SK-N-SH treated with all-trans-retinoic acid at 6 μM for 48 hours (cell line): ENCODE data around the gene P2RY6.

Source experiments
- ATAC-seq: fragments of 200-7000 bp; cut with Tn5 transposase; 3 replicates; pipeline ENCODE4 v1.9.1; 2020; ENCODE audit warnings: mild to moderate bottlenecking, moderate library complexity
- ARNTL ChIP-seq: fragments of 450-650 bp; formaldehyde crosslinking; IDR thresholded peaks from 2 replicates; pipeline ENCODE4 v1.5.0; 2020; ENCODE audit warnings: low read depth, mild to moderate bottlenecking, moderate library complexity, borderline replicate concordance
- CSDC2 ChIP-seq: fragments of 250-450 bp; sonication (Bioruptor Pico); IDR thresholded peaks from 2 replicates; pipeline ENCODE4 v1.5.0; 2020; ENCODE audit warnings: mild to moderate bottlenecking, moderate library complexity
- GLIS3 ChIP-seq: fragments of 250-450 bp; sonication (Bioruptor Pico); IDR thresholded peaks from 2 replicates; pipeline ENCODE4 v1.5.0; 2020; ENCODE audit warnings: mild to moderate bottlenecking, moderate library complexity
- ISL1 ChIP-seq: fragments of 250-450 bp; sonication (Bioruptor Pico); IDR thresholded peaks from 2 replicates; pipeline ENCODE4 v2.1.2; 2022; ENCODE audit warnings: mild to moderate bottlenecking, moderate library complexity
- OSR1 ChIP-seq: fragments of 250-450 bp; sonication (Bioruptor Pico); IDR thresholded peaks from 2 replicates; pipeline ENCODE4 v1.8.0; 2022; ENCODE audit warnings: moderate library complexity, mild to moderate bottlenecking, inconsistent platforms
- RARB ChIP-seq: fragments of 250-450 bp; sonication (Bioruptor Pico); IDR thresholded peaks from 2 replicates; pipeline ENCODE4 v1.8.0; 2021; ENCODE audit warnings: mild to moderate bottlenecking, moderate library complexity
- SNAI2 ChIP-seq: fragments of 250-450 bp; sonication (Bioruptor Pico); IDR thresholded peaks from 2 replicates; pipeline ENCODE4 v1.5.0; 2020; ENCODE audit warnings: mild to moderate bottlenecking, moderate library complexity
- TCF4 ChIP-seq: fragments of 250-450 bp; sonication (Bioruptor Pico); IDR thresholded peaks from 2 replicates; pipeline ENCODE4 v1.8.0; 2021; ENCODE audit warnings: mild to moderate bottlenecking, moderate library complexity, borderline replicate concordance
- ZC3H10 ChIP-seq: fragments of 250-450 bp; sonication (Bioruptor Pico); IDR thresholded peaks from 2 replicates; pipeline ENCODE4 v1.5.1; 2021; ENCODE audit warnings: mild to moderate bottlenecking, moderate library complexity
- ZFP3 ChIP-seq: fragments of 250-450 bp; sonication (Bioruptor Pico); IDR thresholded peaks from 2 replicates; pipeline ENCODE4 v1.5.0; 2020; ENCODE audit warnings: mild to moderate bottlenecking, moderate library complexity
- ZNF565 ChIP-seq: fragments of 450-650 bp; formaldehyde crosslinking; conservative IDR thresholded peaks from 2 replicates; pipeline ENCODE4 v1.5.0; 2020; ENCODE audit warnings: low read depth, mild to moderate bottlenecking, moderate library complexity
- ZNF70 ChIP-seq: fragments of 450-650 bp; formaldehyde crosslinking; IDR thresholded peaks from 2 replicates; pipeline ENCODE4 v1.5.0; 2020; ENCODE audit warnings: mild to moderate bottlenecking, moderate library complexity
- TF ChIP-seq, protein P1 (sequence below): fragments of 250-450 bp; sonication (Bioruptor Pico); IDR thresholded peaks from 2 replicates; pipeline ENCODE4 v1.5.1; 2020; ENCODE audit warnings: low read depth, mild to moderate bottlenecking, moderate library complexity
- TF ChIP-seq, protein P2 (sequence below): fragments of 250-450 bp; sonication (Bioruptor Pico); IDR thresholded peaks from 2 replicates; pipeline ENCODE4 v1.5.0; 2020; ENCODE audit warnings: mild to moderate bottlenecking, moderate library complexity
- TF ChIP-seq, protein P3 (sequence below): fragments of 250-450 bp; sonication (Bioruptor Pico); IDR thresholded peaks from 2 replicates; pipeline ENCODE4 v1.5.1; 2021; ENCODE audit warnings: mild to moderate bottlenecking, moderate library complexity
- TF ChIP-seq, protein P4 (sequence below): fragments of 250-450 bp; sonication (Bioruptor Pico); IDR thresholded peaks from 2 replicates; pipeline ENCODE4 v1.8.0; 2020; ENCODE audit warnings: mild to moderate bottlenecking, moderate library complexity, borderline replicate concordance

P2RY6 gene

DNA sequence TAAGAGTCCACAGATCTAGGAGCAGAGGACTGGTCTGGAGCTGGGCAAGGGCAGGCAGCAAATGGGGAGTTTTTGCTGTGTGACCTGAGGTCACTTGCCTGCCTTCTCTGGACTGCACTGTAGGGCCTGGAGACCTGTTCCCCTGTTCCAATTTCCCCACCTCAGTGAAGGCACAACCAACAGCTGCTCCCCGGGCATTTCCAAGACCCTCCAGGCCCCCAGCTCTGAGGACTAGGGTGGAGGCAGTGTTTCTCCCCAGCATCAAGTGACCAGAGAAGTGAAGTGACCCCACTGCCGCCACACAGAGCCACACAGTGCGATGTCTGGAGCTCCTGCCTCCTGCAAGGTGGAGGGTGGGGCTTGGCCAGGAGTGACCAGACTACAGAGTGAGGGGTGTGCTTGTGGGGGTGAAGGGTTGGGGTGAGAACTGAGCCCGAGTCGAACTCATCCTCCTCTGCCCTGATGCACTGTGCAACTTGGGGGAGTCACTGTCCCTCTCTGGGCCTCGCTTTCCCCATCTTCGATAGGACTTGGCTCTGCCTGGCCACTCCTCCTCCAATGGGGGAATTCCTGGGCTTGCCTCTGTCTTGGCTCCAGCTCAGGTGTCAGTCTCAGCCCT, 32.5 kb upstream of the P2RY6 start:
- ATAC-seq: no peak
- TF ChIP-seq ISL1 (CRISPR knock-in tag) (no peak), RARB (no peak), GLIS3 (CRISPR knock-in tag) (no peak), CSDC2 (no peak), ZNF565 (no peak)
- TF ChIP-seq, protein P1, sequence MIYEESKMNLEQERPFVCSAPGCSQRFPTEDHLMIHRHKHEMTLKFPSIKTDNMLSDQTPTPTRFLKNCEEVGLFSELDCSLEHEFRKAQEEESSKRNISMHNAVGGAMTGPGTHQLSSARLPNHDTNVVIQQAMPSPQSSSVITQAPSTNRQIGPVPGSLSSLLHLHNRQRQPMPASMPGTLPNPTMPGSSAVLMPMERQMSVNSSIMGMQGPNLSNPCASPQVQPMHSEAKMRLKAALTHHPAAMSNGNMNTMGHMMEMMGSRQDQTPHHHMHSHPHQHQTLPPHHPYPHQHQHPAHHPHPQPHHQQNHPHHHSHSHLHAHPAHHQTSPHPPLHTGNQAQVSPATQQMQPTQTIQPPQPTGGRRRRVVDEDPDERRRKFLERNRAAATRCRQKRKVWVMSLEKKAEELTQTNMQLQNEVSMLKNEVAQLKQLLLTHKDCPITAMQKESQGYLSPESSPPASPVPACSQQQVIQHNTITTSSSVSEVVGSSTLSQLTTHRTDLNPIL (CRISPR knock-in tag): no peak
- TF ChIP-seq, protein P2, sequence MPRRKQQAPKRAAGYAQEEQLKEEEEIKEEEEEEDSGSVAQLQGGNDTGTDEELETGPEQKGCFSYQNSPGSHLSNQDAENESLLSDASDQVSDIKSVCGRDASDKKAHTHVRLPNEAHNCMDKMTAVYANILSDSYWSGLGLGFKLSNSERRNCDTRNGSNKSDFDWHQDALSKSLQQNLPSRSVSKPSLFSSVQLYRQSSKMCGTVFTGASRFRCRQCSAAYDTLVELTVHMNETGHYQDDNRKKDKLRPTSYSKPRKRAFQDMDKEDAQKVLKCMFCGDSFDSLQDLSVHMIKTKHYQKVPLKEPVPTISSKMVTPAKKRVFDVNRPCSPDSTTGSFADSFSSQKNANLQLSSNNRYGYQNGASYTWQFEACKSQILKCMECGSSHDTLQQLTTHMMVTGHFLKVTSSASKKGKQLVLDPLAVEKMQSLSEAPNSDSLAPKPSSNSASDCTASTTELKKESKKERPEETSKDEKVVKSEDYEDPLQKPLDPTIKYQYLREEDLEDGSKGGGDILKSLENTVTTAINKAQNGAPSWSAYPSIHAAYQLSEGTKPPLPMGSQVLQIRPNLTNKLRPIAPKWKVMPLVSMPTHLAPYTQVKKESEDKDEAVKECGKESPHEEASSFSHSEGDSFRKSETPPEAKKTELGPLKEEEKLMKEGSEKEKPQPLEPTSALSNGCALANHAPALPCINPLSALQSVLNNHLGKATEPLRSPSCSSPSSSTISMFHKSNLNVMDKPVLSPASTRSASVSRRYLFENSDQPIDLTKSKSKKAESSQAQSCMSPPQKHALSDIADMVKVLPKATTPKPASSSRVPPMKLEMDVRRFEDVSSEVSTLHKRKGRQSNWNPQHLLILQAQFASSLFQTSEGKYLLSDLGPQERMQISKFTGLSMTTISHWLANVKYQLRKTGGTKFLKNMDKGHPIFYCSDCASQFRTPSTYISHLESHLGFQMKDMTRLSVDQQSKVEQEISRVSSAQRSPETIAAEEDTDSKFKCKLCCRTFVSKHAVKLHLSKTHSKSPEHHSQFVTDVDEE (CRISPR knock-in tag): no peak
- TF ChIP-seq, protein P3, sequence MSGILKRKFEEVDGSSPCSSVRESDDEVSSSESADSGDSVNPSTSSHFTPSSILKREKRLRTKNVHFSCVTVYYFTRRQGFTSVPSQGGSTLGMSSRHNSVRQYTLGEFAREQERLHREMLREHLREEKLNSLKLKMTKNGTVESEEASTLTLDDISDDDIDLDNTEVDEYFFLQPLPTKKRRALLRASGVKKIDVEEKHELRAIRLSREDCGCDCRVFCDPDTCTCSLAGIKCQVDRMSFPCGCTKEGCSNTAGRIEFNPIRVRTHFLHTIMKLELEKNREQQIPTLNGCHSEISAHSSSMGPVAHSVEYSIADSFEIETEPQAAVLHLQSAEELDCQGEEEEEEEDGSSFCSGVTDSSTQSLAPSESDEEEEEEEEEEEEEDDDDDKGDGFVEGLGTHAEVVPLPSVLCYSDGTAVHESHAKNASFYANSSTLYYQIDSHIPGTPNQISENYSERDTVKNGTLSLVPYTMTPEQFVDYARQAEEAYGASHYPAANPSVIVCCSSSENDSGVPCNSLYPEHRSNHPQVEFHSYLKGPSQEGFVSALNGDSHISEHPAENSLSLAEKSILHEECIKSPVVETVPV (CRISPR knock-in tag): no peak

DNA sequence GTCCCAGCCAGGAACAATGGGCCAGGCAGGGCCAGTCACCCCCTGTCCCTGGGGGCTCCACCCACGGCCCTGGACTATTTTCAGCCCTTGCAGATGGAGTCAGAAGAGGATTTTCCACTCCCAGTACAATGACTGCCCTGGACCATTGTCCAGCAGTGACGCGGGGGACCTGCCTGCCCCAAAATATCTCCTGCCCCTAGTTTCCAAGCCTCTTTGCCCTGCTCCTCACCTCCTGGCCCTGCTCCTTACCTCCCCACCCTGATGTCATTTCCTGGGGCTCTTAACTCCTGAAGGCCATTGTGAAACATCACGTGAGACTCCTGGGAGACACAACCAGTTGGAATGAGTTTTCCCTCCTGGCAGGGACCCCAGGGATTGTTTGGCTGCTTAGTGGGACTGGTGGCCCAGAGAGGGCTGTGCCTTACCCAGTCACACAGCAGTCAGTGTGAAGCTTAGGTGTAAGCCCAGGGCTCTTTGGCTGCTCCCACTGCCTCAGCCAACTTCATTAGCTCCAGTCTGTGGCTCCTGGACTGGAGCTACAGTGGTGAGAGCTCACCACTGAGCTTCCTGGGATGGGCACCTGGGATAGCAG, 31.9 kb upstream of the P2RY6 start:
- TF ChIP-seq OSR1 (no peak), RARB (no peak), ARNTL (no peak)
- TF ChIP-seq, protein P2 (CRISPR knock-in tag): no peak
- no peak for ATAC-seq

DNA sequence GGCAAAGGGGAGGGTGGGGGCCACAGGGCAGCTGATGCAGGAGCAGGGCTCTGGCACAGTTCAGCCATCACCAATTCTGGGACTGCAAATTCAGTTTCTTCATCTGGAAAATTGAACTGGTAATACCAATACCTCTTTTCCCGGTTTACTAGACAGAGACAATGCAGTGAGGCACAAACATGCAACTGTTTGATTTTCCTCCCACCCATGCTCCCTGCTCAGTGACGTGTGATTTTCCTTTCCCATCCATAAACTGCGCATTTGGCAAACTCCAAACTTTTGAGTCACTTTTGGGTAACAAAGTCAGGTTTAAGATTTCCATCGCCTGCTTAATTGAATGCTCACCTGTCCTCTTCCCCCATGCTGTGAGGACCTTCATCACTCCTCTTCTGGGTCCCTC, 30.8 kb upstream of the P2RY6 start:
- ATAC-seq: no peak
- no peak for TF ChIP-seq TCF4 (CRISPR knock-in tag)
- no peak for TF ChIP-seq SNAI2 (CRISPR knock-in tag)
- TF ChIP-seq GLIS3 (CRISPR knock-in tag): no peak
- TF ChIP-seq, protein P4, sequence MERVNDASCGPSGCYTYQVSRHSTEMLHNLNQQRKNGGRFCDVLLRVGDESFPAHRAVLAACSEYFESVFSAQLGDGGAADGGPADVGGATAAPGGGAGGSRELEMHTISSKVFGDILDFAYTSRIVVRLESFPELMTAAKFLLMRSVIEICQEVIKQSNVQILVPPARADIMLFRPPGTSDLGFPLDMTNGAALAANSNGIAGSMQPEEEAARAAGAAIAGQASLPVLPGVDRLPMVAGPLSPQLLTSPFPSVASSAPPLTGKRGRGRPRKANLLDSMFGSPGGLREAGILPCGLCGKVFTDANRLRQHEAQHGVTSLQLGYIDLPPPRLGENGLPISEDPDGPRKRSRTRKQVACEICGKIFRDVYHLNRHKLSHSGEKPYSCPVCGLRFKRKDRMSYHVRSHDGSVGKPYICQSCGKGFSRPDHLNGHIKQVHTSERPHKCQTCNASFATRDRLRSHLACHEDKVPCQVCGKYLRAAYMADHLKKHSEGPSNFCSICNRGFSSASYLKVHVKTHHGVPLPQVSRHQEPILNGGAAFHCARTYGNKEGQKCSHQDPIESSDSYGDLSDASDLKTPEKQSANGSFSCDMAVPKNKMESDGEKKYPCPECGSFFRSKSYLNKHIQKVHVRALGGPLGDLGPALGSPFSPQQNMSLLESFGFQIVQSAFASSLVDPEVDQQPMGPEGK: no peak
- TF ChIP-seq, protein P2 (CRISPR knock-in tag): no peak
- no peak for TF ChIP-seq OSR1
- no peak for TF ChIP-seq ZNF565
- TF ChIP-seq ZNF70 (CRISPR knock-in tag): no peak
- no peak for TF ChIP-seq ZFP3 (CRISPR knock-in tag)
- no peak for TF ChIP-seq ZC3H10 (CRISPR knock-in tag)
- no peak for TF ChIP-seq ISL1 (CRISPR knock-in tag)
